Neuron (in vitro differentiated cells): ENCODE measurements around the gene AIG1.

Source experiments
- H2AFZ ChIP-seq: one replicate; pipeline ENCODE4 v1.6.1; 2013; ENCODE audit warnings: low read depth, mild to moderate bottlenecking, inconsistent platforms, low read length, moderate library complexity
- H3K27me3 ChIP-seq: one replicate; pipeline ENCODE4 v1.6.1; 2013; ENCODE audit warnings: low read length; ENCODE audit not compliant: insufficient read depth
- H3K36me3 ChIP-seq: one replicate; pipeline ENCODE4 v1.6.1; 2013; ENCODE audit warnings: low read length; ENCODE audit not compliant: insufficient read depth
- H3K4me1 ChIP-seq: one replicate; pipeline ENCODE4 v1.6.1; 2013; ENCODE audit warnings: low read length; ENCODE audit not compliant: insufficient read depth
- H3K4me3 ChIP-seq: 2 replicates; pipeline ENCODE4 v1.5.1; 2013; ENCODE audit warnings: mild to moderate bottlenecking, low read length, moderate library complexity
- H3K9me3 ChIP-seq: one replicate; pipeline ENCODE4 v1.6.1; 2013; ENCODE audit warnings: low read length

AIG1 gene

GRCh38 chr6:143206550-143206949 is 145.9 kb downstream of the AIG1 start:
- H3K4me3 ChIP-seq: no peak overlapping the region
- peaks cover 2% of the 10 kb centered on the region for H3K9me3 ChIP-seq
- no peaks in the 10 kb centered on the region for H3K36me3 ChIP-seq
- no peaks in the 10 kb centered on the region for H3K27me3 ChIP-seq
- H3K4me1 ChIP-seq: peaks cover 4% of the 10 kb centered on the region
- no peak overlapping the region for H2AFZ ChIP-seq

- H2AFZ ChIP-seq: no peak overlapping the region
- H3K4me1 ChIP-seq: peaks cover 4% of the 10 kb centered on the region
- no peaks in the 10 kb centered on the region for H3K36me3 ChIP-seq
- no peaks in the 10 kb centered on the region for H3K27me3 ChIP-seq
- peaks cover 2% of the 10 kb centered on the region for H3K9me3 ChIP-seq
- H3K4me3 ChIP-seq: no peak overlapping the region
Observed at GRCh38 chr6:143210420-143210819, 149.7 kb downstream of the AIG1 start.

DNA sequence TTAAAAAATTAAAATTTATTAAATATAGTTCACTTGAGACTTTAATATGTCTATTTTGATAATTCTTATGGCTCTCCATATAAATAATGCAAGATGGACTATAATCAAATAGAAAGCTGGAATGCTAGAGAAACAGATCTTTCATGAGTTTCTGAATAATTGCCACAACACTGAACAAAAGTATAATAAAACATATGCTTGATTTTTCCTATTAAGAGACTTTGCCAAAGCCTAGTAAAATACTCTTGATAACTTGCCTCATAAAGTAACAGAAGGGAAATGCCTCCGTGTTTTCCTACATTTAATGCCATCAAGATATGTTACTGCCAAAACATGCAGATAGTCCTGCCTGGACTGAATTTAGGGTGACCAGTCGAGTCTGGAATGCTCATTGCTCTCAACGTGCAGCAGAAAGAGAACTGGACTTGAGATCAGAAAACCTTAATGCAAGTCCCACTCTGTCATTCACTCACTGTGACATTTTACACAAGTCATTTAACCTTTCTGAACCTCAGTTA is 153.2 kb downstream of the AIG1 start:
- Histone ChIP-seq H3K36me3 (no peaks in the 10 kb centered on the region), H3K4me3 (no peak overlapping the region), H3K9me3 (no peaks in the 10 kb centered on the region), H3K4me1 (no peaks in the 10 kb centered on the region), H3K27me3 (no peaks in the 10 kb centered on the region), H2AFZ (no peak overlapping the region)

DNA sequence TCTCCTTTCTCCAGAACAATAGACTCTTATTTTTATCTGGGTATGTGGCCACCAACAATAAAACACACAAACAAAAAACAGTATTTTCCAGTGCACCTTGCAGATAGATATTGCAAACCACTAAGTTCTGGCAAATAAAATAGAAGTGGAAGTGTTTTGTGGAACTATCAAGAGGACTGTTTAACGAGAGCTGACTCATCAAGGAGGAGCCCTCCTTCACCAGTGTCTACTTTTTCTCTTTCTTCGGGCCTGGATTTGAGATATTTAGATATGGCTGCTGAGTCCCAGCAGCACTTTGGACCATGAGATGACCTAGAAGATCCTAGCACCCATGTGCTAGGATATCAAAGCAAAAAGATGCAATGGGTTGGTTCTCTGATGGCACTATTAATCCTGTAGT is 154.7 kb downstream of the AIG1 start:
- H3K27me3 ChIP-seq: no peaks in the 10 kb centered on the region
- H2AFZ ChIP-seq: no peak overlapping the region
- H3K9me3 ChIP-seq: no peaks in the 10 kb centered on the region
- H3K4me3 ChIP-seq: no peak overlapping the region
- H3K4me1 ChIP-seq: no peaks in the 10 kb centered on the region
- no peaks in the 10 kb centered on the region for H3K36me3 ChIP-seq

DNA sequence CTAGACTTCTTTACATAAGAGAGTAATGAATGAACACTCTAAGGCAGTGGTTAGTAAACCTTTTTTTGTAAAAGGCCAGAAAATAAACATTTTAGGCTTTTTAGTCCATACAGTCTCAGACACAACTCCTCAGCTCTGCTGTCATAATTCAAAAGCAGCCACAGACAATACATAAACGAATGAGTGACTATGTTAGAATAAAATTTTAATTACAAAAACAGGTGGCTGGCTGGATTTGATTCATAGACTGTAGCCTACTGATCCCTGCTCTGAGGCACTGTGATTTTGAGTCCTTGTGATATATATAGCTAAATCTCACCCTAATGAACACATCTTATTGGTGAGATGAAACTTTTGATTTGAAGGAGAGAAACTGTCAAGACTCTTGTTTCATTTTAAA is 155.1 kb downstream of the AIG1 start:
- no peaks in the 10 kb centered on the region for H3K27me3 ChIP-seq
- no peaks in the 10 kb centered on the region for H3K9me3 ChIP-seq
- H3K4me3 ChIP-seq: no peak overlapping the region
- no peaks in the 10 kb centered on the region for H3K36me3 ChIP-seq
- H3K4me1 ChIP-seq: no peaks in the 10 kb centered on the region
- no peak overlapping the region for H2AFZ ChIP-seq

DNA sequence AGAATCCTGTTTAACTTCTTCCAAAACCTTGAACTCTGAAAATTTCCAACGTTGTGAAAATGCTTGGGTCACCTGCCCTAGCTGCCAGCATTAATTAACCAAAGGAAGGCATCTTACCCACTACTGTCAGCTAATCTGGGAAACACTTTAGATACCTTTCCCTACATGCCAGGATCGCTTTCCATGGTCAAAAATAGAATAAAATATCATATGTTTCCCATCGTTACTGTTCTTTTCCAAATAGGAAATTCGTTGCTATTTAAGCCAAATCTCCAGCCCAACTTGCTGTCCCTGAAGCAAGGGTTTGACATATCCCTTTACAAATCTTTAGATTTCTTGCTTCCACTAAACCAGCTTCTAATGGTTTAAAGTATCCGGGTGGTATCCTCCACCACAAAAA is 157.5 kb downstream of the AIG1 start:
- Histone ChIP-seq H3K36me3 (no peaks in the 10 kb centered on the region), H3K4me1 (no peaks in the 10 kb centered on the region), H2AFZ (no peak overlapping the region), H3K9me3 (no peaks in the 10 kb centered on the region), H3K27me3 (no peaks in the 10 kb centered on the region), H3K4me3 (no peak overlapping the region)

GRCh38 chr6:143221698-143222097 is 161.0 kb downstream of the AIG1 start:
- H2AFZ ChIP-seq: no peak overlapping the region
- no peaks in the 10 kb centered on the region for H3K9me3 ChIP-seq
- H3K4me3 ChIP-seq: no peak overlapping the region
- peaks cover 2% of the 10 kb centered on the region for H3K4me1 ChIP-seq
- no peaks in the 10 kb centered on the region for H3K27me3 ChIP-seq
- H3K36me3 ChIP-seq: no peaks in the 10 kb centered on the region

GRCh38 chr6:143222310-143222709 is 161.6 kb downstream of the AIG1 start:
- Histone ChIP-seq H3K9me3 (no peaks in the 10 kb centered on the region), H3K36me3 (no peaks in the 10 kb centered on the region), H3K4me3 (no peak overlapping the region), H3K4me1 (peaks cover 2% of the 10 kb centered on the region), H2AFZ (no peak overlapping the region), H3K27me3 (no peaks in the 10 kb centered on the region)

- H3K27me3 ChIP-seq: no peaks in the 10 kb centered on the region
- peaks cover 2% of the 10 kb centered on the region for H3K4me1 ChIP-seq
- no peak overlapping the region for H2AFZ ChIP-seq
- H3K4me3 ChIP-seq: no peak overlapping the region
- H3K36me3 ChIP-seq: no peaks in the 10 kb centered on the region
- H3K9me3 ChIP-seq: no peaks in the 10 kb centered on the region
Observed at GRCh38 chr6:143222801-143223231, 162.1 kb downstream of the AIG1 start.

GRCh38 chr6:143223895-143224294 is 163.2 kb downstream of the AIG1 start:
- Histone ChIP-seq H3K4me1 (peaks cover 2% of the 10 kb centered on the region), H2AFZ (no peak overlapping the region), H3K9me3 (no peaks in the 10 kb centered on the region), H3K36me3 (no peaks in the 10 kb centered on the region), H3K4me3 (no peak overlapping the region), H3K27me3 (no peaks in the 10 kb centered on the region)

- no peak overlapping the region for H3K4me3 ChIP-seq
- H2AFZ ChIP-seq: no peak overlapping the region
- H3K36me3 ChIP-seq: no peaks in the 10 kb centered on the region
- H3K4me1 ChIP-seq: peaks cover 2% of the 10 kb centered on the region
- no peaks in the 10 kb centered on the region for H3K9me3 ChIP-seq
- H3K27me3 ChIP-seq: no peaks in the 10 kb centered on the region
Observed at GRCh38 chr6:143224516-143224915, 163.8 kb downstream of the AIG1 start.

GRCh38 chr6:143225929-143226328 is 165.2 kb downstream of the AIG1 start:
- no peak overlapping the region for H2AFZ ChIP-seq
- no peak overlapping the region for H3K4me3 ChIP-seq
- no peaks in the 10 kb centered on the region for H3K27me3 ChIP-seq
- peaks cover 2% of the 10 kb centered on the region for H3K4me1 ChIP-seq
- no peaks in the 10 kb centered on the region for H3K36me3 ChIP-seq
- no peaks in the 10 kb centered on the region for H3K9me3 ChIP-seq

DNA sequence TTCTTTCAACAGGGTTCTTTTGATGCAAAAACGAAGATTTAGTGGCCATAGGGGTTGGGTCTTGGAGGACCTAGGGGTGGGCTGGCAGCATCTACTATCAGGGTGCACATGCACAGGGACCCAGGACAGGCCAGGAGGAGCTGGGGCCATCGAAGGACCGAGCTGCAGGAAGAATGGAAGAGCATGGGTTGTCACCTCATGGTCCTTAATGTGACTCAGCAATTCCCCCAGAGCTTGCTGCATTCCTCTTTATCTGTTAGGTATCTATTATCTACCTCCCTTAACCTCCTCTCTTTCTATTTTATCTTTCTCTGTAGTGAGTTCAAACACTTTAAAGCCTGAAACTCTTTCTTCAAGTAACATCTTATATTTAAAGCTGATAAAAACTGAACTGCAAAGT is 167.0 kb downstream of the AIG1 start:
- Histone ChIP-seq H2AFZ (no peak overlapping the region), H3K9me3 (no peaks in the 10 kb centered on the region), H3K4me3 (no peak overlapping the region), H3K4me1 (peaks cover 2% of the 10 kb centered on the region), H3K27me3 (no peaks in the 10 kb centered on the region), H3K36me3 (no peaks in the 10 kb centered on the region)

GRCh38 chr6:143229400-143229799 is 168.7 kb downstream of the AIG1 start:
- Histone ChIP-seq H2AFZ (no peak overlapping the region), H3K9me3 (no peaks in the 10 kb centered on the region), H3K36me3 (no peaks in the 10 kb centered on the region), H3K4me3 (no peak overlapping the region), H3K4me1 (no peaks in the 10 kb centered on the region), H3K27me3 (no peaks in the 10 kb centered on the region)
